Measurements from ENCODE around the gene ZNF500.

The ZNF500 gene

GRCh38 chr16:4698321-4699045, 68.5 kb downstream of the ZNF500 start:
- no peak overlapping the region for H3K4me3 ChIP-seq (ENCODE audit: low read depth, low read length)
- no peak for TF ChIP-seq CTCF (IDR thresholded peaks at IDR 0.05; ENCODE audit: borderline replicate concordance, insufficient read depth, low read depth, low read length)
